NOMO-1 treated with DMSO at 0.1 percent for 48 hours (cell line): Measurements from ENCODE around the gene TMEM260.
"Not testable (repeated sequence)": the region's sequence is repeated elsewhere in the genome, so short reads cannot be mapped to it uniquely, and the experiment has no call there.

Source experiments
- DNase-seq: peaks from one replicate; lab custom pipeline; 2025; ENCODE audit not compliant: unreplicated experiment; lab: John Stamatoyannopoulos, UW

The TMEM260 gene

GRCh38 chr14:56594428-56594827, 14.8 kb downstream of the TMEM260 start:
- no peak for DNase-seq

GRCh38 chr14:56598519-56598918, 18.9 kb downstream of the TMEM260 start:
- DNase-seq = no peak

- DNase-seq = no peak
Measured at GRCh38 chr14:56603648-56604047, 24.1 kb downstream of the TMEM260 start.

GRCh38 chr14:56608689-56609088, 29.1 kb downstream of the TMEM260 start:
- DNase-seq = no peak

- not testable (repeated sequence) for DNase-seq
Measured at GRCh38 chr14:56611663-56612062, 32.1 kb downstream of the TMEM260 start.

- DNase-seq = no peak
Measured at GRCh38 chr14:56617084-56617483, 37.5 kb downstream of the TMEM260 start.

- no peak for DNase-seq
Measured at GRCh38 chr14:56630707-56631106, 51.1 kb downstream of the TMEM260 start.

GRCh38 chr14:56632195-56632594, 52.6 kb downstream of the TMEM260 start:
- no peak for DNase-seq

- DNase-seq = no peak
Measured at GRCh38 chr14:56633544-56633943, 53.9 kb downstream of the TMEM260 start.

GRCh38 chr14:56635041-56635440, 55.4 kb downstream of the TMEM260 start:
- DNase-seq = no peak

- DNase-seq = no peak
Measured at GRCh38 chr14:56647493-56647892, 67.9 kb downstream of the TMEM260 start.

GRCh38 chr14:56648508-56649301, 69.1 kb downstream of the TMEM260 start:
- no peak for DNase-seq

- no peak for DNase-seq
Measured at GRCh38 chr14:56649382-56649781, 69.8 kb downstream of the TMEM260 start.

- no peak for DNase-seq
Measured at GRCh38 chr14:56650048-56650447, 70.5 kb downstream of the TMEM260 start.

- no peak for DNase-seq
Measured at GRCh38 chr14:56650979-56651378, 71.4 kb downstream of the TMEM260 start.

- DNase-seq = no peak
Measured at GRCh38 chr14:56657604-56658003, 78.0 kb downstream of the TMEM260 start.

- DNase-seq = no peak
Measured at GRCh38 chr14:56659378-56659777, 79.8 kb downstream of the TMEM260 start.

- peak; percentile 28 for DNase-seq
Measured at GRCh38 chr14:56659964-56660551, 80.5 kb downstream of the TMEM260 start.

GRCh38 chr14:56660677-56661389, 81.2 kb downstream of the TMEM260 start:
- no peak for DNase-seq

GRCh38 chr14:56661478-56661877, 81.9 kb downstream of the TMEM260 start:
- DNase-seq = no peak

GRCh38 chr14:56664811-56665421, 85.3 kb downstream of the TMEM260 start:
- no peak for DNase-seq

- DNase-seq = no peak
Measured at GRCh38 chr14:56666294-56666693, 86.7 kb downstream of the TMEM260 start.
